Left forelimb (tissue), 1 donor: ENCODE data around the gene PLAC1.

Experiments used
- DNase-seq: peaks from one replicate; pipeline ENCODE4 v3.0.0-alpha.2; 2018; ENCODE audit warnings: low spot score

PLAC1 gene

GRCh38 chrX:134658002-134658759 lies at the start of gene PLAC1:
PLAC1 (minus strand) TSS chrX:134658471; CDS start chrX:134566682, 91,789 bp downstream.
- DNase-seq: no peak

GRCh38 chrX:134706138-134706537 lies 47.9 kb upstream of the PLAC1 start:
- DNase-seq: no peak

- DNase-seq: no peak
These were observed 37.7 kb upstream of the PLAC1 start for GRCh38 chrX:134695999-134696398.

GRCh38 chrX:134694333-134695322 lies 36.4 kb upstream of the PLAC1 start:
- no peak for DNase-seq

GRCh38 chrX:134693644-134694043 lies 35.4 kb upstream of the PLAC1 start:
- DNase-seq: no peak

- DNase-seq: no peak
These were observed 34.7 kb upstream of the PLAC1 start for GRCh38 chrX:134692990-134693389.

- no peak for DNase-seq
These were observed 34.0 kb upstream of the PLAC1 start for GRCh38 chrX:134692233-134692632.

- DNase-seq: no peak
These were observed 33.2 kb upstream of the PLAC1 start for GRCh38 chrX:134691453-134691852.

GRCh38 chrX:134688839-134689238 lies 30.6 kb upstream of the PLAC1 start:
- no peak for DNase-seq

- no peak for DNase-seq
These were observed 30.0 kb upstream of the PLAC1 start for GRCh38 chrX:134688031-134688823.

GRCh38 chrX:134685668-134686067 lies 27.4 kb upstream of the PLAC1 start:
- no peak for DNase-seq

- DNase-seq: no peak
These were observed 26.7 kb upstream of the PLAC1 start for GRCh38 chrX:134684956-134685355.

- DNase-seq: no peak
These were observed 25.2 kb upstream of the PLAC1 start for GRCh38 chrX:134683351-134684005.

- DNase-seq: no peak
These were observed 23.8 kb upstream of the PLAC1 start for GRCh38 chrX:134682081-134682480.

GRCh38 chrX:134679644-134680043 lies 21.4 kb upstream of the PLAC1 start:
- DNase-seq: no peak

- no peak for DNase-seq
These were observed 20.9 kb upstream of the PLAC1 start for GRCh38 chrX:134679221-134679620.

- DNase-seq: no peak
These were observed 19.1 kb upstream of the PLAC1 start for GRCh38 chrX:134677332-134677731.

- no peak for DNase-seq
These were observed 18.2 kb upstream of the PLAC1 start for GRCh38 chrX:134676436-134676835.

GRCh38 chrX:134673123-134673522 lies 14.9 kb upstream of the PLAC1 start:
- no peak for DNase-seq

GRCh38 chrX:134672101-134672500 lies 13.8 kb upstream of the PLAC1 start:
- DNase-seq: no peak

GRCh38 chrX:134671294-134671693 lies 13.0 kb upstream of the PLAC1 start:
- no peak for DNase-seq
